Umbilical cord (tissue), 2 donors: ENCODE data around the gene PRKCE. TPM values are rescaled to one million over a fixed set of nuclear protein-coding genes. Genes with fewer than 3 reads are reported as not detected.

Source experiments
- DNase-seq: peaks from one replicate; pipeline ENCODE4 v3.0.0-alpha.2; 2015; ENCODE audit warnings: low spot score
- total RNA-seq: library from RNA; depleted of rRNA; stranded (reverse); fragments of >200 nt; gene quantifications from one replicate; pipeline ENCODE4 v1.2.3, GENCODE V29; 2014; ENCODE audit warnings: low replicate concordance; ENCODE audit not compliant: insufficient read depth

Gene PRKCE
- total RNA-seq, 1 donor from 2014 or later = 8.2 TPM

- DNase-seq = no peak
Measured at GRCh38 chr2:46010223-46010924, 358.9 kb downstream of the PRKCE start.

GRCh38 chr2:46010925-46011490 lies 359.5 kb downstream of the PRKCE start:
- peak; percentile 55 for DNase-seq

- DNase-seq = no peak
Measured at GRCh38 chr2:46012618-46013240, 361.3 kb downstream of the PRKCE start.

GRCh38 chr2:46013726-46014125 lies 362.3 kb downstream of the PRKCE start:
- no peak for DNase-seq

- DNase-seq = peak; percentile 52
Measured at GRCh38 chr2:46014911-46015654, 363.6 kb downstream of the PRKCE start.

- DNase-seq = no peak
Measured at GRCh38 chr2:46015671-46016070, 364.2 kb downstream of the PRKCE start.

GRCh38 chr2:46016091-46016490 lies 364.6 kb downstream of the PRKCE start:
- DNase-seq = no peak

GRCh38 chr2:46018773-46019591 lies 367.5 kb downstream of the PRKCE start:
- DNase-seq = no peak

- no peak for DNase-seq
Measured at GRCh38 chr2:46020416-46020815, 368.9 kb downstream of the PRKCE start.

GRCh38 chr2:46023165-46023854 lies 371.8 kb downstream of the PRKCE start:
- DNase-seq = no peak

GRCh38 chr2:46024146-46024779 lies 372.8 kb downstream of the PRKCE start:
- no peak for DNase-seq

GRCh38 chr2:46025081-46025480 lies 373.6 kb downstream of the PRKCE start:
- no peak for DNase-seq

GRCh38 chr2:46025676-46026075 lies 374.2 kb downstream of the PRKCE start:
- no peak for DNase-seq

GRCh38 chr2:46026431-46026830 lies 375.0 kb downstream of the PRKCE start:
- no peak for DNase-seq

- DNase-seq = peak; percentile 29
Measured at GRCh38 chr2:46029332-46029811, 377.9 kb downstream of the PRKCE start.

- DNase-seq = no peak
Measured at GRCh38 chr2:46030330-46030729, 378.9 kb downstream of the PRKCE start.

- no peak for DNase-seq
Measured at GRCh38 chr2:46032161-46032813, 380.8 kb downstream of the PRKCE start.

- no peak for DNase-seq
Measured at GRCh38 chr2:46032996-46033395, 381.5 kb downstream of the PRKCE start.

- no peak for DNase-seq
Measured at GRCh38 chr2:46034535-46034934, 383.1 kb downstream of the PRKCE start.

- no peak for DNase-seq
Measured at GRCh38 chr2:46036929-46037328, 385.5 kb downstream of the PRKCE start.
